Stimulated activated CD4-positive, alpha-beta T cell treated with anti-CD3 and anti-CD28 coated beads, Interleukin-1b, Interleukin-23, amount 100 ng/mL, for 48 hours (primary cell): ENCODE results near the gene CHD1.
"Not testable (repeated sequence)": the region's sequence is repeated elsewhere in the genome, so short reads cannot be mapped to it uniquely, and the experiment has no call there.

Experiments
- DNase-seq: peaks from one replicate; pipeline ENCODE4 v3.0.0-alpha.2; 2020

Gene CHD1

DNA sequence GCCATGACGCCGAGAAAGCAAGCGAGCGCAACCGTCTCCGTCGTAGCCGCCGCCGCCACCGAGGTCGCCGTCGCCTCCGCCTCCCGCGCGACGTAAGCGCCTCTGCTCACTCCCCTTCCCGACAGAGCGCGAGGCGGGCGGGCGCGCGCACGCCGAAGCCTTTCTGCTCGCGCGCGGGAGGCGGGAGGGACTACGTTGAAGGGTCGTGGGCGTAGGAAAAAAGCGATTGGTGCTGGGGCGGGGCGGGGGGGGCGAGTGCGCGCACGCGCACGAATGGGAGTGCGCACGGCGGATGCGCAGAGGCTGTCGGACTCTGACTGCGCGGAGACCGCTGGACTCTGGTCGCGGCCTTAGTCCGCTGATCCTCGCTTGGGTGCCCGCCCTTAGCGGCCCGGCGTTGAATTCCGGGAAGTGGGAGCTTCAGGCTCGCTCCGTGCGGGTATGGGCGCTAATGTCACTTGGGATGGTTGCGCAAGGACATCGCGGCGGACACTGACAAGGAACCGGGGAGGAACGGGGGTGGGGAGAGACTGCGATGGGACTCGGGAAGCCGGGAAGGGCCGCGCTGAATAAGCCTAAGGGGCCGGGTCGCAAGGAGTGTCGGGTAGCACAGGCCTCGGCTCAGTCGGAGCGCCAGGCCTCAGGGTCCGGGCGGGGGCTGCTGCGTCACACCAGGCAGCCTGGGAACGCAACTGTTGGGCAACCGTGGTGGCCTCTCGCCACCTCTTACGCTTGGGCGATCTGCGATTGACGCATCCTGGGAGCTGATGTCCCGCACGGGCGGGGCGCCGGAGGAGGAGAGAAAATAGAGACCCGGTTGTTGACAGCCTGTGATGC is at the start of gene CHD1:
TSS of gene CHD1 (minus strand) at position 135 of the 837 bp plus-strand sequence. CDS start 2,621 bp downstream, outside the sequence.
- peak; percentile 96 for DNase-seq

DNA sequence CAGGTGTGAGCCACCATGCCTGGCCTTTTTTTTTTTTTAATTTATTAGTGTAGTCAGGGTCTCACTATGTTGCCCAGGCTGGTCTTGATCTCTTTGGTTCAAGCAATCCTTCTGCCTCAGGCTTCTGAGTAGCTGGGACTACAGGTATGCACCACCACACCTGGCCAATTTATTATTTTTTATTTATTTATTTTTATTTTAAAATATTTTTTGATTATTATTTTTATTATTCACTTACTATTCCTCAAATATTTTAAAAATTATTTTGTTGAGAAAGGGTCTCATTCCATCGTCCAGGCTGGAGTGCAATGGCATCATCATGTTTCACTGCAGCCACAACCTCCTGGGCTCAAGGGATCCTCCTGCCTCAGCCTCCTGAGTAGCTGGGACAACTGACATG is 49.7 kb upstream of the CHD1 start:
- DNase-seq, result no peak

GRCh38 chr5:98977723-98978122 is 48.9 kb upstream of the CHD1 start:
- no peak for DNase-seq

GRCh38 chr5:98975682-98976407 is 47.0 kb upstream of the CHD1 start:
- no peak for DNase-seq

DNA sequence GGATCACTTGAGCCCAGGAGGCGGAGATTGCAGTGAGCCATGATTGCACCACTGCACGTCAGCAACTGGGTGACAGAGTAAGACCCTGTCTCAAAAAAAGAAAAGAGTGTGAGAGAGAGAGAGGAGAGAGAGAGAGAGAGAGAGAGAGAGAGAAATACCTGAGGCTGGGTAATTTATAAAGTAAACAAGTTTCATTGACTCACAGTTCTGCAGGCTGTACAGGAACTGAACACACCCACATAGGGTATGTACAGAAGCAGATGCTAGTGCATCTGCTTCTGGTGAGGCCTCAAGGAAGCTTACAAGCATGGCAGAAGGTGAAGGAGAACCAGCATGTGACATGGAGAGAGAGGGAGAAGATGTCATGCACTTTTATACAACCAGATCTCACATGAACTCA is 46.4 kb upstream of the CHD1 start:
- DNase-seq, result no peak

- no peak for DNase-seq
Observed at GRCh38 chr5:98969400-98969799, 40.6 kb upstream of the CHD1 start.

DNA sequence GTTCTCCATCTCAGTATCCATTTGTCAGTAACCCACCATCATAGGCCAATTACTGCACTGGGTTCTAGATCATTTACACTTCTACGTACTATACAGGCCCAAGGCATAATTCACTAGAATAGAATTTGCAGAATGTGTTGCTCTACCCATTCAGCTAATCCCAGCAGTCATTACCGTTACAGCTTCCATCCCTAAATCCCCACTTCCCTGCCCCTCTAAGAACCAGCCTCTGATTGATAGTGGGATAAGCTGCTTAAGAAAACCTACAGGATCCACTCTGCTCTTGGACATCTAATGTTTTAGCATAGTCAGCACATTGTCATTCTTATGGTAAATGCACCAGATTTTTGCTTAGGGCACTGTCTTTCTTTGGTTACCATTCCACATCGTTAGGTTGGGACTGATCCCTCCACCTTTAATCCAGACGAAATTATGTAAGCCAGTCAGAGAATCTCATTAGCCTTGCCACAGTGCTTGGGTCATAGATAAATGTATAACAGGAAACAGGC is 39.3 kb upstream of the CHD1 start:
- DNase-seq, result no peak

DNA sequence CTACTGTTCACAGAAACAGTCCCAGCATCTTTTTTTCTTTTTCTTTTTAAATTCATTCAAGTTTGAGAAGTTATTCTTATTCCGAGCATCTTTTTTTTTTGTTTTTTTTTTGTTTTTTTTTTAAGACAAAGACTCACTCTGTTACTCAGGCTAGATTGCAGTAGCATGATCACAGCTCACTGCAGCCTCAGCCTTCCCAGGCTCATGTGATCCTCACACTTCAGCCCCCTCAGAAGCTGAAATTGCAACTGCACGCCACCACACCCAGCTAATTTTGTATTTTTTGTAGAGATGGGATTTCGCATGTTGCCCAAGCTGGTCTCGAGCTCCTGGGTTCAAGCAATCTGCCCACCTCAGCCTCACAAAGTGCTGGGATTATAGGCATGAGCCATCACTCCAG is 36.4 kb upstream of the CHD1 start:
- no peak for DNase-seq

DNA sequence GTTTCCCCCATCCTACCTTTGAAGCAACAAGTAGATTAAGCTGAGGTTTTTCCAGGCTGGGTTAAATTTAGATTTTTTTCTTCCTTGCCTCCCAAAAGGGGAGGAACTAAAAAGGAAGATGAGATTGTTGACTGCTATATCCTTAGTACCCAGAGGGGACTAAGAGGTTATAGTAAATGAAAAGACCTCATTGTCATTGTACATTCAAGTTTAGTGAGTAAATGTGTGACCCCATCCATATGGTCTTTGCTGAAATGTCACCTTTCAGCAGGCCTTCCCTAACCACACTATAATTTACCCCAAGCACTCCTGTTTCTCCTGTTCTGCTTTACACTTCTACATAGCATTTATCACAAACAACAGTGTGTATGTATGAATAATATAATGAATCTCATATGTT is 35.8 kb upstream of the CHD1 start:
- DNase-seq, result no peak

DNA sequence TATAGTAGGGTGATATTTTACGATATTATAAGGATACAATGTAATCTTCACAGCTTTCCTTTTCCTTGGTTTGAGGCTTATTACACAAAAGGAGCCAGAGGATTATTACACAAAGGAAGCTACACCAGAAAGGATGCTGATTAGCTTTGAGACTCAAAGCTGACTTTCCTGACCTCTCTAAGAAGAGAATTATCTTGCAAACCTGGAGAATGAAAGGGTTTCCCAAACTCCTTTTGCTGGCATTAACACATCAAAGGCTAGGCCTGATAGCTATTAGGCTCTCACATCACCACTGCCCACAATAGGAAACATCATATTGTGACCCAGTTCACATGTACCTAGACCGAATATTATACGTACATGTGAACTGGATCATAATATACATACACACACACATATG is 34.2 kb upstream of the CHD1 start:
- DNase-seq, result no peak

DNA sequence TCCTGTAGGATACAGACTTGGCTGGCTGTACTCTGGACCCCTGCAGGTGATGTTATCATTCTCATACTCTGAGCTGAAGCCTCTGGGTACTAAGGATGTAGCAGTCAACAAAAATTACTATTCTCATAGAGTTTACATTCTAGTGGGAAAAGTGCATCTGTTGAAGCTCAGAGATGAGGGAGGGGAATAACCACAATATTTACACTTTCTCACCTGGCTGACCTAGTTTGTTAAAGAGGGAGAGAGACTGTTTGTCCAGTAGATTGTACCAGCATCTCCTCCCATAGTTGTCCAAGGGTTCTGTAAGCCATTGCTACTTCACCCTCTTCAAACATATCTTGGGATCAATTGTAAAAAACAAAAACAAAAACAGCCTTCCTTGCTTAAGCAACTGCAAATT is 33.8 kb upstream of the CHD1 start:
- no peak for DNase-seq

- no peak for DNase-seq
Observed at GRCh38 chr5:98961665-98962344, 33.0 kb upstream of the CHD1 start.

DNA sequence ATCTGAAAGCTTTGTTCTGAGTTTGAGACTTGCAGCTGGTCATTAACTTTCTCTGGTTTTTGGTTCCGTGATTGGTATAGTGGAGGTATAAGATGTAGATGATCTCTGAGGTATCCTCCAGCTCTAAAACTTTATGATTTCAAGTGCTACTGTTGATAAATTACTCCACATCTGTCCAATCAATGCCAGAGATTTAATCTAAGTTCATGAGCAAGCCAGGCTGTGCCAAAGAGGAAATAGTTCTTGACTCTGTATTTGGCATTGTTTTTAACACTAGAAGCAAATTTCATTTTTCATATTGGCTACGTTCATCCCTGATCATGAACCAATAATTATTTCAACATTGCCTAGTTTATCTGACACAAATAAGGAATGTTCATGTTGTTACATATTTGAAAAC is 28.5 kb upstream of the CHD1 start:
- no peak for DNase-seq

DNA sequence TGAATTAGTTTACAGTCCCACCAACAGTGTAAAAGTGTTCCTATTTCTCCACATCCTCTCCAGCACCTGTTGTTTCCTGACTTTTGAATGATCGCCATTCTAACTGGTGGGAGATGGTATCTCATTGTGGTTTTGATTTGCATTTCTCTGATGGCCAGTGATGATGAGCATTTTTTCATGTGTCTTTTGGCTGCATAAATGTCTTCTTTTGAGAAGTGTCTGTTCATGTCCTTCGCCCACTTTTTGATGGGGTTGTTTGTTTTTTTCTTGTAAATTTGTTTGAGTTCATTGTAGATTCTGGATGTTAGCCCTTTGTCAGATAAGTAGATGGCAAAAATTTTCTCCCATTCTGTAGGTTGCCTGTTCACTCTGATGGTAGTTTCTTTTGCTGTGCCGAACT is 27.1 kb upstream of the CHD1 start:
- not testable (repeated sequence) for DNase-seq

GRCh38 chr5:98955471-98955870 is 26.7 kb upstream of the CHD1 start:
- not testable (repeated sequence) for DNase-seq

DNA sequence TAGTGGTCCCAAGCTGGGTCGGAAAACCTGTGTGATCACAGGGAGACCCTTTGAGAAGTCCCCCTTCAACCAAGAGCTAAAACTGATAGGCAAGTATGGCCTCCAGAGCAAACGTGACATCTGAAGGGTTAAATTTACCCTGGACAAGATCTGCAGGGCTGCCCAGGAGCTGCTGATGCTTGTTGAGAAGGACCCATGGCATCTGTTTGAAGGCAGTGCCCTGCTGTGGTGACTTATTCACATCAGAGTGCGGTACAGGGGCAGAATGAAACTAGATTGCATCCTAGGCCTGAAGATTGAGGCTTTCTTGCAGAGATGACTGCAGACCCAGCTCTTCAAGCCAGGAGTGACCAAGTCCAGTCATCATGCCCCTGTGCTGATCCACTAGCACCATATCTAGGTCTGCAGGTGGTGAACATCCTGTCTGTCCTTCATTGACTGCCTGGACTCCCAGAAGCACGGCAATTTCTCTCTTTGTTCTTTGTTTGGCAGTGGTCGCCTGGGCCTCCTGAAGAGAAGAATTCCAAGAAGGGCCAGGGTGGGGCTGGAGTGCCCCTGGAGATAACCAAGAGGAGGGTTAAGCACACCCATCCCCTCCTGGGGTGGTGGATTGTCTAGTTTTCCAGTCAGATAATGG is 25.7 kb upstream of the CHD1 start:
- no peak for DNase-seq

GRCh38 chr5:98942847-98943246 is 14.0 kb upstream of the CHD1 start:
- DNase-seq, result no peak

GRCh38 chr5:98941131-98941883 is 12.5 kb upstream of the CHD1 start:
- no peak for DNase-seq

- no peak for DNase-seq
Observed at GRCh38 chr5:98940581-98940980, 11.8 kb upstream of the CHD1 start.

GRCh38 chr5:98938464-98938863 is 9.7 kb upstream of the CHD1 start:
- no peak for DNase-seq

DNA sequence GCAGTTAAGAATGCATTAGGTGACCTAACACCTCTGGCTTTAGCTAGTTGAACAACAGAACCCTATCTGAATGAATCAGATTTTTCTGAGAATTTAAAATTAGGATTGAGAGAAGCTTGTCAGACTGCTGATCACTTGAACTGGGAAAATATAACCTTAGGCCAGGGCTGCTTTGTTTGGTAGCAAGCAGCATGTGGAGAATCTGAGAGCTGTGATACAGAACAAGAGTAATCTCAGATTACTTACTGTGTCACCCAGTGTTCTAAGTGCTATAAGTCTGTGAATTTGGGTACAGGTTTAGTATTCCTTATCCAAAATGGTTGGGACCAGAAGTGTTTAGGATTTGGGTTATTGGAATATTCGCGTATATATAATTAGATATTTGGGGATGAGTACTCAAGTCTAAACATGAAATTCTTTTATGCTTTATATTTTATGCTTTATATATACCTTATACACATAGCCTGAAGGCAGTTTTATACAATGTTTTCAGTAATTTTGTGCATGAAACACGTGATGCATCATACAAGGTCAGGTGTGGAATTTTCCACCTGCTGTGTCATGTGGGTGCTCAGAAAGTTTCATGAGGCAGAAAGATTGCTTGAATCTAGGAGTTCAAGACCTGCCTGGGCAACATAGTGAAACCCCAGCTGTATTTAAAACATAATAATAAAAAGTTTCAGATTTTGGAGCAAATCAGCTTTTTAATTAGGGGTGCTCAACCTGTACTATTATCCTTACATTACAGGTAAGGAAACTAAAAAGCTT is 8.3 kb upstream of the CHD1 start:
- DNase-seq, result peak; percentile 15
